ENCODE results near the gene RAB4B.
A peak's percentile ranks its signal among the peaks of the same experiment; 100 is the strongest.
"Not testable (repeated sequence)": the region's sequence is repeated elsewhere in the genome, so short reads cannot be mapped to it uniquely, and the experiment has no call there.

The RAB4B gene

DNA sequence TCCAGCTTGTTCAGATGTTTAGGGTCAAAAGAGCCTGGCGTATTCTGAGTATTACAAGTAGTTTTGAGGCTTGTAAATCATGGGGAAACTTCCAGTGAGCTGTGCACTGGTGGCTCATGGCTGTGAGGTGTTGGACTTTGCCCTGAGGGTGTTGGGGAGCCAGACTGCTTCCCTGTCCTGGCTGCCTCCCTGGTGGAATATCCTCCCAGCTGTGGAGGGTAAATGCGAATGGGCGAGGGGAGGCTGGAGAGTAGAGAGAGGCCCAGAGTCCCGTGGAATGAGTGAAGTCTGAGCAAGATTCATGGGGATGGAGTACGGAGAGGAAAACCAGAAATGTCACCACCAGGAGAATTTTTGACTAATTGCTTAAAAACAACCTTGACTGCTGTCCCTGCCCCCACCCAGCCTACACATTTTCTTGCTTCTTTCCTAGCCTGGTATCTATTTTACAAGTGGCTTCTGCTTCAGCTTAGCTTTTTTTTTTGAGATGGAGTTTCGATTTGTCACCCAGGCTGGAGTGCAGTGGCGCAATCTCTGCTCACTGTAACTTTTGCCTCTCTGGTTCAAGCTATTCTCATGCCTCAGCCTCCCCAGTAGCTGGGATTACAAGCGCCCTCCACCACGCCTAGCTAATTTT lies 23.3 kb upstream of the RAB4B start:
- H3K9ac ChIP-seq (ENCODE audit: low read length), result no peak overlapping the region
- peaks cover 36% of the 10 kb centered on the region for H3K4me1 ChIP-seq (ENCODE audit: insufficient read depth, low read length)
- no peak overlapping the region for H3K27ac ChIP-seq (ENCODE audit: low read depth, low read length)

GRCh38 chr19:40755248-40755624 lies 22.8 kb upstream of the RAB4B start:
- Histone ChIP-seq H3K36me3 (ENCODE audit: insufficient read depth, low read length) (peaks cover 27% of the 10 kb centered on the region), H3K27ac (ENCODE audit: low read depth, low read length) (no peak overlapping the region), H3K27me3 (ENCODE audit: control insufficient read depth in 1 of 2, insufficient read depth in 2 of 2, low read length in 2 of 2) (no peaks in the 10 kb centered on the region), H3K4me3 (ENCODE audit: low read depth in 1 of 2, low read length in 2 of 2) (no peak overlapping the region), H3K4me1 (ENCODE audit: insufficient read depth, low read length) (peaks cover 31% of the 10 kb centered on the region), H3K9me3 (ENCODE audit: low read length) (no peaks in the 10 kb centered on the region), H3K9ac (ENCODE audit: low read length) (no peak overlapping the region)

More for the DNA sequence above, 23.3 kb upstream of the RAB4B start:
- peaks cover 23% of the 10 kb centered on the region for H3K36me3 ChIP-seq (ENCODE audit: insufficient read depth, low read length)
- no peaks in the 10 kb centered on the region for H3K27me3 ChIP-seq (ENCODE audit: control insufficient read depth in 1 of 2, insufficient read depth in 2 of 2, low read length in 2 of 2)
- H3K9me3 ChIP-seq (ENCODE audit: low read length), result no peaks in the 10 kb centered on the region
- H3K4me3 ChIP-seq (ENCODE audit: low read depth in 1 of 2, low read length in 2 of 2), result peak overlapping the region in 1 of 2 donors; percentile 32

DNA sequence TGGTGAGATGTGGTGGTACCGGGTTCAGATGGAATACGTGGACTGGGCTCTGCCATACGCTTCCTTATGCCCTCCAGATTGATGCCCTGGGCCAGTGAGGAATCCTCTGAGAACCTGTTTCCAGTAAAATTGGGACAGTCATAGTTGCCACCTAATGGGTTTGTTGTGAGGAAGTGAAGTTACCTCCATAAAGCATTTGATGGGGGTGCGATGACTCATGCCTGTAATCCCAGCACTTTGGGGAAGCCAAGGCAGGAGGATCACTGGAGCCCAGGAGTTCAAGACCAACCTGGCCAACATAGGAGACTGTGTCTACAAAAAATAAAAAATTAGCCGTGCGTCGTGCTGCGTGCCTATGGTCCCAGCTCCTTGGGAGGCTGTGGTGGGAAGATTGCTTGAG lies 22.3 kb upstream of the RAB4B start:
- no peak overlapping the region for H3K27ac ChIP-seq (ENCODE audit: low read depth, low read length)
- H3K9me3 ChIP-seq (ENCODE audit: low read length), result no peaks in the 10 kb centered on the region
- H3K36me3 ChIP-seq (ENCODE audit: insufficient read depth, low read length), result peaks cover 32% of the 10 kb centered on the region
- no peak overlapping the region for H3K4me3 ChIP-seq (ENCODE audit: low read depth in 1 of 2, low read length in 2 of 2)
- H3K27me3 ChIP-seq (ENCODE audit: control insufficient read depth in 1 of 2, insufficient read depth in 2 of 2, low read length in 2 of 2), result no peaks in the 10 kb centered on the region
- peaks cover 31% of the 10 kb centered on the region for H3K4me1 ChIP-seq (ENCODE audit: insufficient read depth, low read length)
- H3K9ac ChIP-seq (ENCODE audit: low read length), result no peak overlapping the region

DNA sequence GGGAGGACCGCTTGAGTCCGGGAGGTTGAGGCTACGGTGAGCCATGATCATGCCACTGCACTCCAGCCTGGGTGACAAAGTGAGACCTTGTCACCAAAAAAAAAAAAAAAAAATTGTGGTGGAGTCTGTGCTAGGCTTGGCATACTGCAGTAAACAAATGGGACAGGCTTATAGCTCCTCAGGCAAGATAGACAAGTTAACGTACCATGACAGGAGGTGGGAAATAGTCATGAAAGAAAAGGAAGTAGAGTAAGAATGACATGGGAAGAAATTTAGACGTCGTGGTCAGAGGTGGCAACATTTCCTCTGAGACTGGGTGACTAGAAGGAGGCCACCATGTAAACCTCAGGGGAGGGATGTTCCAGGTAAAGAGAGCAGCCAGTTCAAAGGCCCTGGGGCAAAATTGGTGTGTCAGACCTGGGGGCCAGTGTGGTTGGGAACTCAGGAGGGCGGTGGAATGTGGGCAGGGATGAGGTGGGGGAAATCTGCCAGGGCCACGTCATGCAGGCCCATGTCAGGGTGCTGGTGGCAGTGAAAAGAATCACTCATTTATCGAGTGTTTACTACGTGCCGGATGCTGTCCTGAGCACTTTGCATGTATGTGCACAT lies 21.4 kb upstream of the RAB4B start:
- Histone ChIP-seq H3K4me1 (ENCODE audit: insufficient read depth, low read length) (peaks cover 31% of the 10 kb centered on the region), H3K27ac (ENCODE audit: low read depth, low read length) (no peak overlapping the region), H3K9me3 (ENCODE audit: low read length) (no peaks in the 10 kb centered on the region)

GRCh38 chr19:40758491-40758890 lies 19.6 kb upstream of the RAB4B start:
- no peaks in the 10 kb centered on the region for H3K27me3 ChIP-seq (ENCODE audit: control insufficient read depth in 1 of 2, insufficient read depth in 2 of 2, low read length in 2 of 2)
- H3K4me1 ChIP-seq (ENCODE audit: insufficient read depth, low read length), result peaks cover 22% of the 10 kb centered on the region
- no peak overlapping the region for H3K4me3 ChIP-seq (ENCODE audit: low read depth in 1 of 2, low read length in 2 of 2)
- H3K9ac ChIP-seq (ENCODE audit: low read length), result no peak overlapping the region
- H3K36me3 ChIP-seq (ENCODE audit: insufficient read depth, low read length), result peaks cover 58% of the 10 kb centered on the region
- H3K9me3 ChIP-seq (ENCODE audit: low read length), result no peaks in the 10 kb centered on the region
- no peak overlapping the region for H3K27ac ChIP-seq (ENCODE audit: low read depth, low read length)

More for the DNA sequence above, 21.4 kb upstream of the RAB4B start:
- H3K36me3 ChIP-seq (ENCODE audit: insufficient read depth, low read length), result peaks cover 39% of the 10 kb centered on the region
- no peak overlapping the region for H3K9ac ChIP-seq (ENCODE audit: low read length)
- H3K27me3 ChIP-seq (ENCODE audit: control insufficient read depth in 1 of 2, insufficient read depth in 2 of 2, low read length in 2 of 2), result no peaks in the 10 kb centered on the region
- H3K4me3 ChIP-seq (ENCODE audit: low read depth in 1 of 2, low read length in 2 of 2), result no peak overlapping the region

GRCh38 chr19:40759352-40759751 lies 18.7 kb upstream of the RAB4B start:
- H3K4me3 ChIP-seq (ENCODE audit: low read depth in 1 of 2, low read length in 2 of 2), result no peak overlapping the region
- H3K27ac ChIP-seq (ENCODE audit: low read depth, low read length), result no peak overlapping the region
- no peak overlapping the region for H3K9ac ChIP-seq (ENCODE audit: low read length)
- H3K4me1 ChIP-seq (ENCODE audit: insufficient read depth, low read length), result peaks cover 18% of the 10 kb centered on the region
- H3K36me3 ChIP-seq (ENCODE audit: insufficient read depth, low read length), result peaks cover 67% of the 10 kb centered on the region
- H3K27me3 ChIP-seq (ENCODE audit: control insufficient read depth in 1 of 2, insufficient read depth in 2 of 2, low read length in 2 of 2), result no peaks in the 10 kb centered on the region
- no peaks in the 10 kb centered on the region for H3K9me3 ChIP-seq (ENCODE audit: low read length)

DNA sequence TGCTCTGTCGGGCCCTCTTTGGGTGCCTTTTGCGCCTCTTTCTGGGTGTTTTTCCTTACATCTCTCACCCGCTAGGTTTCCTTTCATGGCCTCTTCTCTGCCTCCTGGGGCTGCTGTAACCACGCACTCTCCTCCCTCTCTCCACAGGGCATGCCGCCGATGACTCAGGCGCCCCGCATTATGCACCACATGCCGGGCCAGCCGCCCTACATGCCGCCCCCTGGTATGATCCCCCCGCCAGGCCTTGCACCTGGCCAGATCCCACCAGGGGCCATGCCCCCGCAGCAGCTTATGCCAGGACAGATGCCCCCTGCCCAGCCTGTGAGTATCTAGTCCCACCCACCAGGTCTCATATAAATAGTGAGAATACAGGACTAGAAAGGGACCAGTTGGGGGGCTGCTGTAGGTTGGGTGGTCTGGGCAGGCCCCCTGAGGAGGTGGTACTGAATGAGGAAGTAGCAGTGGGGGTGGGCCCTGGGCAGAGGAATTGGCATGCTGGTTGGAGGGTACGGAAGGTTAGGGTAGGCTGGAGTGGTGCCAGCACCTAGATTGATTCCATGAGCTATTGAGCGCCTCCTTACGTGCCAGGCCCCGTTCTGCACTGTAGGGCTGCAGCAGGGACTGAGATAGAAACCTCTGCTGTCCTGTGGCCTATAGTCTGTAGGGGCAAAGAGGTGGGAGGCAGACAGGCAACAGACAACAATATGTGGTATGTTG lies 15.1 kb upstream of the RAB4B start:
- Histone ChIP-seq H3K4me1 (ENCODE audit: insufficient read depth, low read length) (no peaks in the 10 kb centered on the region), H3K9me3 (ENCODE audit: low read length) (no peaks in the 10 kb centered on the region), H3K27me3 (ENCODE audit: control insufficient read depth in 1 of 2, insufficient read depth in 2 of 2, low read length in 2 of 2) (no peaks in the 10 kb centered on the region), H3K4me3 (ENCODE audit: low read depth in 1 of 2, low read length in 2 of 2) (no peak overlapping the region), H3K27ac (ENCODE audit: low read depth, low read length) (no peak overlapping the region), H3K36me3 (ENCODE audit: insufficient read depth, low read length) (peaks cover 74% of the 10 kb centered on the region), H3K9ac (ENCODE audit: low read length) (no peak overlapping the region)

GRCh38 chr19:40763526-40763925 lies 14.5 kb upstream of the RAB4B start:
- no peaks in the 10 kb centered on the region for H3K9me3 ChIP-seq (ENCODE audit: low read length)

GRCh38 chr19:40763963-40764362 lies 14.1 kb upstream of the RAB4B start:
- Histone ChIP-seq H3K36me3 (ENCODE audit: insufficient read depth, low read length) (peaks cover 68% of the 10 kb centered on the region), H3K9me3 (ENCODE audit: low read length) (no peaks in the 10 kb centered on the region), H3K27ac (ENCODE audit: low read depth, low read length) (no peak overlapping the region), H3K4me1 (ENCODE audit: insufficient read depth, low read length) (no peaks in the 10 kb centered on the region), H3K27me3 (ENCODE audit: control insufficient read depth in 1 of 2, insufficient read depth in 2 of 2, low read length in 2 of 2) (no peaks in the 10 kb centered on the region), H3K4me3 (ENCODE audit: low read depth in 1 of 2, low read length in 2 of 2) (no peak overlapping the region), H3K9ac (ENCODE audit: low read length) (no peak overlapping the region)

More at GRCh38 chr19:40763526-40763925, 14.5 kb upstream of the RAB4B start:
- Histone ChIP-seq H3K9ac (ENCODE audit: low read length) (no peak overlapping the region), H3K4me1 (ENCODE audit: insufficient read depth, low read length) (no peaks in the 10 kb centered on the region), H3K27ac (ENCODE audit: low read depth, low read length) (no peak overlapping the region), H3K27me3 (ENCODE audit: control insufficient read depth in 1 of 2, insufficient read depth in 2 of 2, low read length in 2 of 2) (no peaks in the 10 kb centered on the region), H3K36me3 (ENCODE audit: insufficient read depth, low read length) (peaks cover 70% of the 10 kb centered on the region), H3K4me3 (ENCODE audit: low read depth in 1 of 2, low read length in 2 of 2) (no peak overlapping the region)

GRCh38 chr19:40766385-40766784 lies 11.7 kb upstream of the RAB4B start:
- not testable (repeated sequence) for H3K4me3 ChIP-seq (ENCODE audit: low read depth in 1 of 2, low read length in 2 of 2); H3K27ac ChIP-seq (ENCODE audit: low read depth, low read length); H3K9me3 ChIP-seq (ENCODE audit: low read length); H3K27me3 ChIP-seq (ENCODE audit: control insufficient read depth in 1 of 2, insufficient read depth in 2 of 2, low read length in 2 of 2); H3K9ac ChIP-seq (ENCODE audit: low read length); H3K4me1 ChIP-seq (ENCODE audit: insufficient read depth, low read length)
- H3K36me3 ChIP-seq (ENCODE audit: insufficient read depth, low read length), result peaks cover 47% of the 10 kb centered on the region

- H3K9ac ChIP-seq (ENCODE audit: low read length), result no peak overlapping the region
- no peak overlapping the region for H3K27ac ChIP-seq (ENCODE audit: low read depth, low read length)
- no peaks in the 10 kb centered on the region for H3K27me3 ChIP-seq (ENCODE audit: control insufficient read depth in 1 of 2, insufficient read depth in 2 of 2, low read length in 2 of 2)
- H3K9me3 ChIP-seq (ENCODE audit: low read length), result no peaks in the 10 kb centered on the region
- no peak overlapping the region for H3K4me3 ChIP-seq (ENCODE audit: low read depth in 1 of 2, low read length in 2 of 2)
- no peaks in the 10 kb centered on the region for H3K4me1 ChIP-seq (ENCODE audit: insufficient read depth, low read length)
- peaks cover 22% of the 10 kb centered on the region for H3K36me3 ChIP-seq (ENCODE audit: insufficient read depth, low read length)
Observed at GRCh38 chr19:40768869-40769268, 9.2 kb upstream of the RAB4B start.

All from muscle layer of colon (tissue), 2 donors.